ENCODE measurements around the gene PIGW.
A peak's percentile ranks its signal among the peaks of the same experiment; 100 is the strongest.
"Not testable (repeated sequence)": the region's sequence is repeated elsewhere in the genome, so short reads cannot be mapped to it uniquely, and the experiment has no call there.

PIGW gene

GRCh38 chr17:36508439-36508838, 26.3 kb upstream of the PIGW start:
- DNase-seq (ENCODE audit: low spot score), result not testable (repeated sequence)

- DNase-seq (ENCODE audit: low spot score), result no peak
Observed at GRCh38 chr17:36509272-36509985, 25.4 kb upstream of the PIGW start.

GRCh38 chr17:36510636-36511035, 24.2 kb upstream of the PIGW start:
- no peak for DNase-seq (ENCODE audit: low spot score)

GRCh38 chr17:36511216-36511615, 23.6 kb upstream of the PIGW start:
- no peak for DNase-seq (ENCODE audit: low spot score)

GRCh38 chr17:36512641-36513040, 22.1 kb upstream of the PIGW start:
- DNase-seq (ENCODE audit: low spot score), result no peak

- no peak for DNase-seq (ENCODE audit: low spot score)
Observed at GRCh38 chr17:36514856-36515255, 19.9 kb upstream of the PIGW start.

- no peak for DNase-seq (ENCODE audit: low spot score)
Observed at GRCh38 chr17:36515837-36516236, 18.9 kb upstream of the PIGW start.

- no peak for DNase-seq (ENCODE audit: low spot score)
Observed at GRCh38 chr17:36523113-36523512, 11.7 kb upstream of the PIGW start.

- DNase-seq (ENCODE audit: low spot score), result no peak
Observed at GRCh38 chr17:36524428-36524876, 10.3 kb upstream of the PIGW start.

GRCh38 chr17:36525113-36525512, 9.7 kb upstream of the PIGW start:
- DNase-seq (ENCODE audit: low spot score), result no peak

- no peak for DNase-seq (ENCODE audit: low spot score)
Observed at GRCh38 chr17:36525888-36526287, 8.9 kb upstream of the PIGW start.

- DNase-seq (ENCODE audit: low spot score), result no peak
Observed at GRCh38 chr17:36527621-36528250, 7.1 kb upstream of the PIGW start.

- DNase-seq (ENCODE audit: low spot score), result no peak
Observed at GRCh38 chr17:36529121-36529520, 5.7 kb upstream of the PIGW start.

GRCh38 chr17:36532435-36532975, 2.3 kb upstream of the PIGW start:
- no peak for DNase-seq (ENCODE audit: low spot score)

GRCh38 chr17:36533935-36534839, 600 bp upstream of the PIGW start:
- DNase-seq (ENCODE audit: low spot score), result peak; percentile 72

- no peak for DNase-seq (ENCODE audit: low spot score)
Observed at GRCh38 chr17:36535669-36536081, 888 bp downstream of the PIGW start.

GRCh38 chr17:36540696-36541095, 5.9 kb downstream of the PIGW start:
- no peak for DNase-seq (ENCODE audit: low spot score)

- DNase-seq (ENCODE audit: low spot score), result no peak
Observed at GRCh38 chr17:36542755-36543154, 8.0 kb downstream of the PIGW start.

- peak; percentile 72 for DNase-seq (ENCODE audit: low spot score)
Observed at GRCh38 chr17:36544044-36544306, 9.2 kb downstream of the PIGW start.

GRCh38 chr17:36544307-36545076, 9.7 kb downstream of the PIGW start, which contains the start of gene GGNBP2:
GGNBP2 (plus strand) TSS chr17:36544919; CDS start chr17:36545725, 806 bp downstream.
- peak; percentile 95 for DNase-seq (ENCODE audit: low spot score)

- DNase-seq (ENCODE audit: low spot score), result no peak
Observed at GRCh38 chr17:36545077-36545464, 10.3 kb downstream of the PIGW start.
